SJSA1 (cell line): ENCODE measurements around the gene WEE1. TPM values are rescaled to one million over a fixed set of nuclear protein-coding genes. Genes with fewer than 3 reads are reported as not detected.
"Not testable (repeated sequence)": the region's sequence is repeated elsewhere in the genome, so short reads cannot be mapped to it uniquely, and the experiment has no call there.

ENCODE experiments used
- DNase-seq, 2 experiments: peaks; one replicate each; pipeline ENCODE4 v3.0.0-alpha.2; 2015 to 2020; ENCODE audit warnings: low spot score in 2 of 2, low read depth in 1 of 2
- H3K27ac ChIP-seq: fragments of 250-450 bp; sonication (Bioruptor Pico); 2 replicates; pipeline ENCODE4 v1.5.1; 2020; ENCODE audit warnings: mild to moderate bottlenecking, moderate library complexity
- H3K27me3 ChIP-seq: fragments of 250-450 bp; sonication (Bioruptor Pico); replicated peaks from 2 replicates; pipeline ENCODE4 v1.5.1; 2020; ENCODE audit warnings: mild to moderate bottlenecking, moderate library complexity
- H3K36me3 ChIP-seq: fragments of 250-450 bp; sonication (Bioruptor Pico); 2 replicates; pipeline ENCODE4 v1.5.1; 2020; ENCODE audit warnings: mild to moderate bottlenecking
- H3K4me1 ChIP-seq: fragments of 250-450 bp; sonication (Bioruptor Pico); replicated peaks from 2 replicates; pipeline ENCODE4 v1.6.1; 2021; ENCODE audit warnings: mild to moderate bottlenecking
- H3K4me3 ChIP-seq: fragments of 250-450 bp; sonication (Bioruptor Pico); 2 replicates; pipeline ENCODE4 v1.5.1; 2020; ENCODE audit warnings: mild to moderate bottlenecking
- H3K9me3 ChIP-seq: fragments of 250-450 bp; sonication (Bioruptor Pico); replicated peaks from 2 replicates; pipeline ENCODE4 v1.5.1; 2020; ENCODE audit warnings: mild to moderate bottlenecking
- total RNA-seq: library from RNA; depleted of rRNA; stranded (reverse); fragments of >200 nt; shearing (Covaris generic); gene quantifications from 2 replicates; pipeline ENCODE4 v1.2.3, GENCODE V29; 2014

Gene WEE1
- total RNA-seq, 1 experiment from 2014 or later, result 44.3 TPM

- no peak overlapping the region for H3K27ac ChIP-seq
- H3K4me3 ChIP-seq, result no peak overlapping the region
- no peaks in the 10 kb centered on the region for H3K9me3 ChIP-seq
- peaks cover 9% of the 10 kb centered on the region for H3K36me3 ChIP-seq
- DNase-seq, result no peak
- no peaks in the 10 kb centered on the region for H3K27me3 ChIP-seq
- no peaks in the 10 kb centered on the region for H3K4me1 ChIP-seq
Observed at GRCh38 chr11:9594267-9595046, 21.0 kb downstream of the WEE1 start.

- Histone ChIP-seq H3K4me3 (no peak overlapping the region), H3K9me3 (no peaks in the 10 kb centered on the region), H3K27me3 (no peaks in the 10 kb centered on the region), H3K4me1 (peaks cover 7% of the 10 kb centered on the region), H3K27ac (no peak overlapping the region), H3K36me3 (no peaks in the 10 kb centered on the region)
- no peak for DNase-seq
Observed at GRCh38 chr11:9596926-9597464, 23.5 kb downstream of the WEE1 start.

GRCh38 chr11:9600166-9600565 lies 26.7 kb downstream of the WEE1 start:
- Histone ChIP-seq H3K4me1 (peaks cover 7% of the 10 kb centered on the region), H3K27me3 (no peaks in the 10 kb centered on the region), H3K27ac (no peak overlapping the region), H3K9me3 (no peaks in the 10 kb centered on the region), H3K4me3 (no peak overlapping the region), H3K36me3 (no peaks in the 10 kb centered on the region)
- no peak for DNase-seq

GRCh38 chr11:9600644-9601036 lies 27.2 kb downstream of the WEE1 start:
- Histone ChIP-seq H3K4me3 (no peak overlapping the region), H3K27me3 (no peaks in the 10 kb centered on the region), H3K27ac (no peak overlapping the region), H3K4me1 (peaks cover 7% of the 10 kb centered on the region), H3K9me3 (no peaks in the 10 kb centered on the region), H3K36me3 (no peaks in the 10 kb centered on the region)
- DNase-seq, result no peak

- no peak for DNase-seq
- Histone ChIP-seq H3K9me3 (no peaks in the 10 kb centered on the region), H3K27me3 (no peaks in the 10 kb centered on the region), H3K4me1 (peaks cover 7% of the 10 kb centered on the region), H3K4me3 (no peak overlapping the region), H3K27ac (no peak overlapping the region), H3K36me3 (no peaks in the 10 kb centered on the region)
Observed at GRCh38 chr11:9601037-9601875, 27.8 kb downstream of the WEE1 start.

GRCh38 chr11:9601876-9602199 lies 28.4 kb downstream of the WEE1 start:
- Histone ChIP-seq H3K36me3 (no peaks in the 10 kb centered on the region), H3K4me3 (no peak overlapping the region), H3K9me3 (no peaks in the 10 kb centered on the region), H3K4me1 (peaks cover 7% of the 10 kb centered on the region), H3K27me3 (no peaks in the 10 kb centered on the region), H3K27ac (no peak overlapping the region)
- DNase-seq, result no peak

- not testable (repeated sequence) for H3K27ac ChIP-seq, DNase-seq, H3K36me3 ChIP-seq
Observed at GRCh38 chr11:9603214-9603613, 29.7 kb downstream of the WEE1 start.

GRCh38 chr11:9604134-9604533 lies 30.7 kb downstream of the WEE1 start:
- Histone ChIP-seq H3K27me3 (no peaks in the 10 kb centered on the region), H3K4me1 (peaks cover 7% of the 10 kb centered on the region), H3K9me3 (no peaks in the 10 kb centered on the region), H3K27ac (no peak overlapping the region), H3K4me3 (no peak overlapping the region), H3K36me3 (no peaks in the 10 kb centered on the region)
- DNase-seq, result no peak

More at GRCh38 chr11:9603214-9603613, 29.7 kb downstream of the WEE1 start:
- not testable (repeated sequence) for H3K27me3 ChIP-seq, H3K4me1 ChIP-seq, H3K4me3 ChIP-seq, H3K9me3 ChIP-seq

- H3K9me3 ChIP-seq, result no peaks in the 10 kb centered on the region
- no peak for DNase-seq
- no peak overlapping the region for H3K4me3 ChIP-seq
- H3K27ac ChIP-seq, result no peak overlapping the region
- no peaks in the 10 kb centered on the region for H3K27me3 ChIP-seq
- peaks cover 7% of the 10 kb centered on the region for H3K4me1 ChIP-seq
- no peaks in the 10 kb centered on the region for H3K36me3 ChIP-seq
Observed at GRCh38 chr11:9605742-9606141, 32.3 kb downstream of the WEE1 start.

GRCh38 chr11:9606809-9607510 lies 33.5 kb downstream of the WEE1 start:
- H3K9me3 ChIP-seq, result no peaks in the 10 kb centered on the region
- no peaks in the 10 kb centered on the region for H3K27me3 ChIP-seq
- H3K4me1 ChIP-seq, result no peaks in the 10 kb centered on the region; the same call in none of the 2 replicates
- no peak for DNase-seq
- no peak overlapping the region for H3K4me3 ChIP-seq
- H3K36me3 ChIP-seq, result no peaks in the 10 kb centered on the region
- H3K27ac ChIP-seq, result no peak overlapping the region

GRCh38 chr11:9607511-9607899 lies 34.0 kb downstream of the WEE1 start:
- peaks cover 5% of the 10 kb centered on the region for H3K4me1 ChIP-seq
- no peaks in the 10 kb centered on the region for H3K36me3 ChIP-seq
- no peaks in the 10 kb centered on the region for H3K27me3 ChIP-seq
- H3K4me3 ChIP-seq, result no peak overlapping the region
- no peaks in the 10 kb centered on the region for H3K9me3 ChIP-seq
- DNase-seq, result no peak
- no peak overlapping the region for H3K27ac ChIP-seq

GRCh38 chr11:9609002-9609759 lies 35.7 kb downstream of the WEE1 start:
- no peaks in the 10 kb centered on the region for H3K27me3 ChIP-seq
- H3K4me1 ChIP-seq, result peaks cover 18% of the 10 kb centered on the region
- no peak overlapping the region for H3K27ac ChIP-seq
- H3K36me3 ChIP-seq, result no peaks in the 10 kb centered on the region
- no peak overlapping the region for H3K4me3 ChIP-seq
- no peak for DNase-seq
- no peaks in the 10 kb centered on the region for H3K9me3 ChIP-seq

- H3K4me1 ChIP-seq, result peaks cover 25% of the 10 kb centered on the region
- H3K27ac ChIP-seq, result no peak overlapping the region
- no peaks in the 10 kb centered on the region for H3K36me3 ChIP-seq
- no peaks in the 10 kb centered on the region for H3K27me3 ChIP-seq
- no peak for DNase-seq
- no peaks in the 10 kb centered on the region for H3K9me3 ChIP-seq
- no peak overlapping the region for H3K4me3 ChIP-seq
Observed at GRCh38 chr11:9609841-9610240, 36.4 kb downstream of the WEE1 start.
